SU-DHL-6 (cell line): ENCODE measurements around the gene PAN3.

ENCODE experiments used
- CTCF ChIP-seq: fragments of 200-600 bp; sonication (generic); IDR thresholded peaks from one replicate; pipeline ENCODE4 v1.5.1; 2017; ENCODE audit warnings: antibody characterized with exemption, mild to moderate bottlenecking, low read length, moderate library complexity; ENCODE audit not compliant: insufficient read depth, poor library complexity, severe bottlenecking
- EZH2phosphoT487 ChIP-seq: fragments of 200-600 bp; sonication (generic), shearing (Covaris generic); conservative IDR thresholded peaks from 2 replicates; pipeline ENCODE4 v1.6.1; 2018; ENCODE audit warnings: mild to moderate bottlenecking, antibody characterized with exemption, low read length, moderate library complexity, mixed read lengths

GRCh38 chr13:28267497-28267896 lies 129.2 kb downstream of the PAN3 start:
- TF ChIP-seq CTCF, result no peak
- TF ChIP-seq EZH2phosphoT487, result no peak
